Measurements from ENCODE around the gene LCORL. TPM values are rescaled to one million over a fixed set of nuclear protein-coding genes. Genes with fewer than 3 reads are reported as not detected.

LCORL gene
- total RNA-seq, 2 donors from 2014 or later = 7.8 to 9.9 TPM

- intact Hi-C loops (cut with DNase I) = no loop called here
- Histone ChIP-seq H3K36me3 (replicated peaks in 1 of 2; ENCODE audit: insufficient read depth in 1 of 2, low read depth in 2 of 2) (no peaks in the 10 kb centered on the region), H3K9me3 (no peaks in the 10 kb centered on the region), H3K27me3 (no peaks in the 10 kb centered on the region), H3K27ac (no peak overlapping the region), H3K4me3 (no peak overlapping the region), H3K4me1 (peaks cover 16% of the 10 kb centered on the region)
- ATAC-seq (no peak), DNase-seq (no peak)
- TF ChIP-seq CTCF (IDR thresholded peaks at IDR 0.05) = no peak
- no peak for TF ChIP-seq POLR2A (IDR thresholded peaks at IDR 0.05)
- 90 to 95% methylated on average over 1 of the region's 1 CpG for WGBS, 2 donors
Observed at GRCh38 chr4:17957688-17958087, 63.9 kb downstream of the LCORL start.

GRCh38 chr4:17956245-17956644 lies 65.3 kb downstream of the LCORL start:
- ATAC-seq (no peak), DNase-seq (no peak)
- 94 to 97% methylated on average over 4 of the region's 4 CpGs for WGBS, 2 donors
- H3K27ac ChIP-seq = no peak overlapping the region
- no peaks in the 10 kb centered on the region for H3K9me3 ChIP-seq
- TF ChIP-seq CTCF (IDR thresholded peaks at IDR 0.05) = no peak
- TF ChIP-seq POLR2A (IDR thresholded peaks at IDR 0.05) = no peak
- H3K36me3 ChIP-seq (replicated peaks in 1 of 2; ENCODE audit: insufficient read depth in 1 of 2, low read depth in 2 of 2) = no peaks in the 10 kb centered on the region
- intact Hi-C loops (cut with DNase I) = no loop called here
- H3K27me3 ChIP-seq = no peaks in the 10 kb centered on the region
- H3K4me1 ChIP-seq = peaks cover 8% of the 10 kb centered on the region
- no peak overlapping the region for H3K4me3 ChIP-seq

- Histone ChIP-seq H3K27me3 (no peaks in the 10 kb centered on the region), H3K4me1 (peaks cover 5% of the 10 kb centered on the region), H3K27ac (no peak overlapping the region), H3K4me3 (no peak overlapping the region), H3K9me3 (no peaks in the 10 kb centered on the region), H3K36me3 (replicated peaks in 1 of 2; ENCODE audit: insufficient read depth in 1 of 2, low read depth in 2 of 2) (no peaks in the 10 kb centered on the region)
- intact Hi-C loops (cut with DNase I) = no loop called here
- DNase-seq (no peak), ATAC-seq (no peak)
- WGBS, 2 donors = 93 to 97% methylated on average over 2 of the region's 2 CpGs
- TF ChIP-seq POLR2A (IDR thresholded peaks at IDR 0.05) (no peak), CTCF (IDR thresholded peaks at IDR 0.05) (no peak)
Observed at GRCh38 chr4:17945303-17945702, 76.3 kb downstream of the LCORL start.

GRCh38 chr4:17941731-17942130 lies 79.8 kb downstream of the LCORL start:
- no peak for ATAC-seq
- intact Hi-C loops (cut with DNase I) = no loop called here

More at GRCh38 chr4:17941731-17942130, 79.8 kb downstream of the LCORL start:
- Histone ChIP-seq H3K4me1 (no peaks in the 10 kb centered on the region), H3K4me3 (no peak overlapping the region), H3K27ac (no peak overlapping the region), H3K36me3 (replicated peaks in 1 of 2; ENCODE audit: insufficient read depth in 1 of 2, low read depth in 2 of 2) (no peaks in the 10 kb centered on the region), H3K9me3 (no peaks in the 10 kb centered on the region), H3K27me3 (no peaks in the 10 kb centered on the region)
- no peak for DNase-seq
- TF ChIP-seq CTCF (IDR thresholded peaks at IDR 0.05) (no peak), POLR2A (IDR thresholded peaks at IDR 0.05) (no peak)

Measured in body of pancreas (tissue), 4 donors.